Endothelial cell (in vitro differentiated cells): ENCODE results near the gene NUDCD2. TPM values are rescaled to one million over a fixed set of nuclear protein-coding genes. Genes with fewer than 3 reads are reported as not detected.
"Not testable (repeated sequence)": the region's sequence is repeated elsewhere in the genome, so short reads cannot be mapped to it uniquely, and the experiment has no call there.

Experiments
- DNase-seq: peaks from one replicate; pipeline ENCODE4 v3.0.0; 2021; ENCODE audit warnings: low spot score
- H3K27ac Mint-ChIP-seq: one replicate; pipeline ENCODE4 v1.8.0; 2021; ENCODE audit warnings: mixed read lengths, inconsistent platforms; ENCODE audit not compliant: unreplicated experiment
- H3K27me3 Mint-ChIP-seq: one replicate; pipeline ENCODE4 v1.8.0; 2021; ENCODE audit warnings: mild to moderate bottlenecking, moderate library complexity, mixed read lengths, inconsistent platforms; ENCODE audit not compliant: unreplicated experiment
- H3K36me3 Mint-ChIP-seq: one replicate; pipeline ENCODE4 v1.8.0; 2021; ENCODE audit warnings: mild to moderate bottlenecking, low read depth, mixed read lengths, inconsistent platforms; ENCODE audit not compliant: unreplicated experiment
- H3K4me1 Mint-ChIP-seq: one replicate; pipeline ENCODE4 v1.8.0; 2021; ENCODE audit warnings: mild to moderate bottlenecking, mixed read lengths, inconsistent platforms; ENCODE audit not compliant: unreplicated experiment
- H3K4me3 Mint-ChIP-seq: one replicate; pipeline ENCODE4 v1.8.0; 2021; ENCODE audit warnings: mild to moderate bottlenecking, mixed read lengths, inconsistent platforms; ENCODE audit not compliant: unreplicated experiment
- H3K9me3 Mint-ChIP-seq: one replicate; pipeline ENCODE4 v1.8.0; 2021; ENCODE audit warnings: mixed read lengths, inconsistent platforms; ENCODE audit not compliant: unreplicated experiment
- CTCF ChIP-seq: fragments of 200-600 bp; sonication (generic); IDR thresholded peaks from one replicate; pipeline ENCODE4 v1.5.0; 2021; ENCODE audit warnings: antibody characterized with exemption; ENCODE audit not compliant: unreplicated experiment
- total RNA-seq: library from RNA; stranded (reverse); fragmentation: NEBNext Ultra II Directional; extraction: Animal tissue kit (Norgen Biotek cat#: 25700); gene quantifications from one replicate; pipeline ENCODE4 v1.2.1, GENCODE V29; 2021; ENCODE audit not compliant: unreplicated experiment

The NUDCD2 gene
- total RNA-seq, 1 donor from 2014 or later: 19.2 TPM

GRCh38 chr5:163436515-163436914 is 23.4 kb downstream of the NUDCD2 start:
- peak overlapping the region; percentile 86 for H3K27ac Mint-ChIP-seq
- no peaks in the 10 kb centered on the region for H3K9me3 Mint-ChIP-seq
- peaks cover 8% of the 10 kb centered on the region for H3K27me3 Mint-ChIP-seq
- no peak for TF ChIP-seq CTCF
- no peak for DNase-seq
- H3K4me1 Mint-ChIP-seq: peaks cover 41% of the 10 kb centered on the region
- H3K4me3 Mint-ChIP-seq: peak overlapping the region; percentile 98
- no peaks in the 10 kb centered on the region for H3K36me3 Mint-ChIP-seq

DNA sequence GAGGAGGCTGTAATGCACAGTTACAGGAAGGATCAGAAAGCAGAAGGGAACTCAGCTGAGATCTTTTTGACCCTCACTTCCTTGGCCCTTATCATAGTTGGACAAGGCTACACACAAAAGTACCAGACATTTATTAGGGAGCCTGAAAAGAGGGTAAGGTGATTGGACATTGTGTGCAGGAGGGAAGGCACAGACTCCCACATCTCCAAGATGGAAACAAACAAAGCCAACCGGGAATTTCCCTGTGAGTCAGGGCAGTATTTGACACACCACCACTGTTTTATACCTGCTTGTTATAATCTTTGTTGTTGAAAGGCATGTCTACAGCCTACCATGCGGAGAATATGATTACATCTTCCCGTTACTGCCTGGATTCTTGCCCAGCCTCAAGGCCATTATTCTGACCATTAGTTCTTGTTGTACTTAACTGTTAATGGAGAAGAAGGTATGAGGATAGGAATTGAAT is 25.5 kb downstream of the NUDCD2 start:
- H3K27ac Mint-ChIP-seq: no peak overlapping the region
- H3K9me3 Mint-ChIP-seq: no peaks in the 10 kb centered on the region
- no peak overlapping the region for H3K4me3 Mint-ChIP-seq
- peaks cover 33% of the 10 kb centered on the region for H3K4me1 Mint-ChIP-seq
- H3K36me3 Mint-ChIP-seq: no peaks in the 10 kb centered on the region
- peaks cover 8% of the 10 kb centered on the region for H3K27me3 Mint-ChIP-seq
- no peak for TF ChIP-seq CTCF
- DNase-seq: no peak

GRCh38 chr5:163433271-163433670 is 26.6 kb downstream of the NUDCD2 start:
- Mint-ChIP-seq H3K27me3 (peaks cover 8% of the 10 kb centered on the region), H3K27ac (peak overlapping the region; percentile 48), H3K9me3 (no peaks in the 10 kb centered on the region), H3K4me3 (no peak overlapping the region), H3K36me3 (no peaks in the 10 kb centered on the region), H3K4me1 (peaks cover 33% of the 10 kb centered on the region)
- DNase-seq: no peak
- TF ChIP-seq CTCF: no peak

- Mint-ChIP-seq H3K9me3 (no peaks in the 10 kb centered on the region), H3K27ac (no peak overlapping the region), H3K4me1 (peaks cover 29% of the 10 kb centered on the region), H3K4me3 (no peak overlapping the region), H3K27me3 (peaks cover 7% of the 10 kb centered on the region), H3K36me3 (no peaks in the 10 kb centered on the region)
- no peak for DNase-seq
- no peak for TF ChIP-seq CTCF
Measured at GRCh38 chr5:163432544-163432943, 27.4 kb downstream of the NUDCD2 start.

DNA sequence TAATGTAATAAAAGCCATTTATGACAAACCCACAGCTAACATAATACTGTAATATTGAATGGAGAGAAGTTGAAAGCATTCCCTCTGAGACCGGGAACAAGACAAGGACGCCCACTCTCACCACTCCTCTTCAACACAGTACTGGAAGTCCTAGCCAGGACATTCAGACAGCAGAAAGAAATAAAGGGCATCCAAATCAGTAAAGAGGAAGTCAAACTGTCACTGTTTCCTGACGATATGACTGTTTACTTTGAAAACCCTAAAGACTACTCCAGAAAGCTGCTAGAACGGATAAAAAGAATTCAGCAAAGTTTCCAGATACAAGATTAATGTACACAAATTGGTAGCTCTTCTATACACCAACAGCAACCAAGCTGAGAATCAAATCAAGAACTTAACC is 33.8 kb downstream of the NUDCD2 start:
- Mint-ChIP-seq H3K27ac (peak overlapping the region; percentile 88), H3K4me1 (peaks cover 12% of the 10 kb centered on the region)
- H3K27me3 Mint-ChIP-seq, H3K36me3 Mint-ChIP-seq, H3K9me3 Mint-ChIP-seq, H3K4me3 Mint-ChIP-seq, DNase-seq: not testable (repeated sequence)
